EL (cell line): ENCODE data around the gene ARMC3.

Source experiments
- DNase-seq: peaks from one replicate; pipeline ENCODE4 v3.0.0-alpha.2; 2016

The ARMC3 gene

DNA sequence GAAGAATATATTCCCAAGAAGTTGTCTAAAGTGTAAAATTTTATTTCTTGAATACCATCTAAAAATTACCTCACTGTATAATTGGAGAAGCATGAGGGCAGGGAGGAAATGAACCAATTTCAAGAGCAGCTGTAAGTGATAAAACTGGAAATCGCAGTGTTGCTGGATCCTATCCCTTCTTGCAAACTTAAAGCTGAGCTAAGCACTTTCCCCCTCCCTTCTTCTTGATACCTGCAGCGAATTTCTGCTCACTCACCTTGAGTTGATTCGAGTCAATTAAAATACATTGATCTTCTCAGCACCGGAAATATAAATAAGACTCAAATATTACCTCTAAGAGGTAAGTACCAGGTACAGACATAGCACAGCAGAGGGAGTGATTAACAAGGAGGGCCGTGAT, 65.5 kb downstream of the ARMC3 start:
- no peak for DNase-seq

GRCh38 chr10:22997096-22997495, 69.2 kb downstream of the ARMC3 start:
- DNase-seq = peak; percentile 27

DNA sequence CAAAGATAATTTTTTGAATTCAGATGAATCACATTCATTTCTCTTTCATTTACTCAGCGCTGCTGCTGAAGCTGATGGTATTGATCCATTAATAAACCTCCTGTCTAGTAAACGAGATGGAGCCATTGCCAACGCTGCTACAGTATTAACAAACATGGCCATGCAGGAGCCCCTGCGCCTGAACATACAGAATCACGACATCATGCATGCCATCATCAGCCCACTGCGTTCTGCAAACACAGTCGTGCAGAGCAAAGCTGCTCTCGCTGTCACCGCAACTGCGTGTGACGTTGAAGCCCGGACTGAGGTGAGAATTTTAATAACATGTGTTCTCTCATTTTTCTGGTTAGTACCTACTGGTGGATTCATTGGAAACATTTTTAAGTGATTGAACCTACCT, 70.2 kb downstream of the ARMC3 start:
- no peak for DNase-seq

DNA sequence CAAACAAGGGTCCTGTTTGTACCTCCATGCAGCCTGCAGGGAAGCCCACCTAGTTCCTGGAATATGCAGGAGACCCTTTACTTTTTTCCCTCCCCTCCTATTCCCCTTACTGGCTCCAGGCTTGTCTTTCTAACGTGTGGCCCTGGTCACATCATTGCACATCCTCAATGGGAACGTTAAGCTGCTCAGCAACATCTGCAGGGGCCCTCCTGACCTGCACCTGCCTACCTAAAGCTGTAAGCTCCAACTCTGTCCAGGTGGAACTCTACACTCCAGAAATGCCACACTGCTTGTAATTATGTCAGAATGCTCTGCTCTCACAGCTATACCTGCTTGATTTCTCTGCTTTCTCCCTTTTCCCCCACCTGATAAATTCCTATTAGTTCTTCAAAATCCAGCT, 72.1 kb downstream of the ARMC3 start:
- DNase-seq = no peak

DNA sequence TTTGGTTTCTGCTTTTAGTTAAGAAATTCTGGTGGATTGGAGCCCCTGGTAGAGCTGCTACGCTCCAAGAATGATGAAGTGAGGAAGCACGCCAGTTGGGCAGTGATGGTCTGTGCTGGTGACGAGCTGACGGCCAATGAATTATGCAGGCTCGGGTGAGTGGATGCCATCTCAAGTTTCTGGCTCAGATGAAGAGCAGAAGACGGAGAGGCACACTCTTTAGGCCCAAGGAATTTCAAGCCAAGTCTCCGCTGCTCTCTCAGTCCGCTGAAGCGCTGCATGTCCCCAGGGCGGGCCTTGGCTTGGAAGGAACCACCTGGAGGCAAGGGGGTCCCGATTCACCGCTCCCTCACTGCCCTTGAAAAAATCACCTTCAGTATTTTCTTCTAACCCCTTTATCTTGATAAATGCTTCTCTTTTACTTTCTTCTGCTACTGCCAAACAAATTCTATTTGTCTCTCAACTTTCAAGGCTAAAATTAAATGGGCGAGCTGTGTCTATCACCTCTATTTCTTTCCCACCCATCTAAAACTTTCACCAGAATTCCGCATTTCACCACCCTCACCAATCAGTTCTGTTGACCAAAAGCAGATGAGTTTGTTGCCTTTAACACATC, 74.2 kb downstream of the ARMC3 start:
- no peak for DNase-seq

DNA sequence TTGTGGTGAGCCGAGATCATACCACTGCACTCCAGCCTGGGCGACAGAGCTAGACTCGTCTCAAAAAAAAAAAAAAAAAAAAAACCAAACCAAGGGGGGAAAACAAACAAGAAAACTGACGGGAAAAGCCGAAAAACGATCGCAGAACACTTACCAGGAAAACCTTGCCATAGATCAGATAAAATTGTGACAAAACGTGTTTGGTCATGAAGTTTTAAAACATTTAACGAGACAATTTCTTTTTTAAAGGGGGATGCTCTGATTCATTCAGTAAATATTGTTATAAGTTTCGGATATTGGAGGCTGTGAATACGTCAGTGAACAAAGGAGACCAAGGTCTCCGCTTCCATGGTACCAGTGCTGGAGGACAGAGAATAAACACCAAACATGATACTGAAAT, 77.3 kb downstream of the ARMC3 start:
- no peak for DNase-seq

- no peak for DNase-seq
Observed at GRCh38 chr10:23013581-23014335, 85.9 kb downstream of the ARMC3 start.

GRCh38 chr10:23015021-23015707, 87.3 kb downstream of the ARMC3 start:
- DNase-seq = no peak

GRCh38 chr10:23016636-23017035, 88.8 kb downstream of the ARMC3 start:
- DNase-seq = no peak

DNA sequence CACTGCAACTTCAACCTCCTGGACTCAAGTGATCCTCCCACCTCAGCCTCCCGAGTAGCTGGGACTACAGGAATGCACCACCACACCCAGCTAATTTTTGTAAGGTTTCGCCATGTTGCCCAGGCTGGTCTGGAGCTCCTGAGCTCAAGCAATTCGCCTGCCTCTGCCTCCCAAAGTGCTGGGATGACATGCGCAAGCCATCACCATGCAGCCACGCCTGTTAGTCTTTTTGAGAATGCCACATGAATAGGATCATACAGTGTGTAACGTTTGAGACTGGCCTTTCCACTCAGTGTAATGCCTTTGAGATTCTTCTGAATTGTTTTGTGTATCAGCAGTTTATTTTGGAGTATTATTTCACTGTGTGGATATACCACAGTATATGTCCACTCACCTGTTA, 91.8 kb downstream of the ARMC3 start:
- DNase-seq = no peak

GRCh38 chr10:23021430-23021829, 93.6 kb downstream of the ARMC3 start:
- DNase-seq = no peak

DNA sequence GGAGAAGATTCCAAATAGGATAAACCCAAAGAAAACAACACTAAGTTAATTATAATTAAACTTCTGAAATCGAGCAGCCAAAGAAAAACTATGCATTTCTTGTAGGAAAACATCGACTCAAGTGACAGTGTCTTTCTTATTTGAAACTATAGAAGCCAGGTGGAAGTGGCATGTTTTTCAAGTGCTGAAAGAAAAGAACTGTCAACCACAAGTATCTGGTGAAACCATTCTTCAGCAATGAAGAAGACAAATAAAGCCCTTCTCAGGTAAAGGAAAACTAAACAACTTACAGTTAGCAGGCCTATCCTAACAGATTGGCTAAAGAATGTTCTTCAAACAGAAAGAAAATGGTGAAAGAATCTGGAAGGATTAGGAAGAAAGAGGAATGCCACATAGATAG, 96.1 kb downstream of the ARMC3 start:
- DNase-seq = no peak

GRCh38 chr10:23031318-23031717, 103.5 kb downstream of the ARMC3 start:
- DNase-seq = no peak

GRCh38 chr10:23034790-23035189, 106.9 kb downstream of the ARMC3 start:
- DNase-seq = no peak

DNA sequence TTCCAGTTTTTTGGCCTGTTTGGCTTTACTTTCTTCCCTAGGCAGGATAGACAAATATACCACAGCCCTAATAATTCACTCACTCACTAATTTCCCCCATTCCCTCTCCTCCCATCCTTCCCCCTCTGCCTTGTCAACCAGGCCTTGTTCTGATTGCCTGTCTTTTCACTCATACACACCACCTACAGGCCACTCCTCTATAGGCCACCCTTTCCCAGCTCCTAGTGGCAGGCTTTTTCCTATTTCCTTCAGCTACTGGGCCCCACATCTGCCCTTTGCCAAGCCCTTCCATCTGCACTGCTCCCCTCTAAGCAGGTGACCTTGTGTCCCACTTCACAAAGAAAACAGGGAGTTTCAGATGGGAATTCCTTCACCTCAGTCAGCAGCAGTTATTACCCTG, 107.7 kb downstream of the ARMC3 start:
- DNase-seq = peak; percentile 2

- no peak for DNase-seq
Observed at GRCh38 chr10:23037152-23037551, 109.3 kb downstream of the ARMC3 start.

GRCh38 chr10:23037561-23037960, 109.7 kb downstream of the ARMC3 start:
- DNase-seq = no peak

DNA sequence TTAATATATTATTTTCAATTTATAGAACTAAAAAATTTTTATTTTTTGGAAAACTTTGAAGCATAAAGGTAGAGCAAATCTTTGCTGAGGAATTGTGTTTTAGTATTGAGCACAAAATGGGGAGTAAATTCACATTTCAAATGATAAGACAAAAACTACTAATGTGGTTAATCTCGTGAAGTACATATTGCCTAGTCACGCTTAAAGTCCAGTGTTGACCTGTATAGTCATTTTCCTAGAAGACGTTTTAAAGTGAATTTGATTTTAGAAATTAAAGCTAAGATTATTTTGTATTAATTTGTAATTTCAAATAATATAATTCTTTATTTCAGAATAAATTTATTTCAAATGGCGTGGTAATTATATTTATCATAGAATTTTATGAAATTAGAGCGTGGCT, 110.3 kb downstream of the ARMC3 start:
- no peak for DNase-seq

DNA sequence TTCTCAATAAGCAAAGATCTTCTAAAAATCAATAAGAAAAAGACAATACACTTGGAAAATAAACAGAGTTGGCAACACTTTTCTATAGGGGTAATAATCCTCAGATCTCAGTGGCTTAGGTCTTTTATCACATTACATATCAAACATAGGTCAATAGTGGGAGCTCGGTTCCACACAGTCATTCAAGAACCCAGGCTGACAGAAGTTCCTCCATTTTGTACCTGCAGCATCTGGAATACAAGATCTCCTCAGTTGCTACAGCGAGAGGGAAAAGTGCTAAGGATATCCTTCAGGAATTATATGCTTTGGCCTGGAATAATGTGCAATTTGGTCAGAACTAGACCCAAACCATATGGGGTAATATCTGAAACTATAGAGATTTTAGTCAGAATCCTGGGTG, 112.1 kb downstream of the ARMC3 start:
- no peak for DNase-seq

GRCh38 chr10:23046027-23046426, 118.2 kb downstream of the ARMC3 start:
- DNase-seq = no peak

DNA sequence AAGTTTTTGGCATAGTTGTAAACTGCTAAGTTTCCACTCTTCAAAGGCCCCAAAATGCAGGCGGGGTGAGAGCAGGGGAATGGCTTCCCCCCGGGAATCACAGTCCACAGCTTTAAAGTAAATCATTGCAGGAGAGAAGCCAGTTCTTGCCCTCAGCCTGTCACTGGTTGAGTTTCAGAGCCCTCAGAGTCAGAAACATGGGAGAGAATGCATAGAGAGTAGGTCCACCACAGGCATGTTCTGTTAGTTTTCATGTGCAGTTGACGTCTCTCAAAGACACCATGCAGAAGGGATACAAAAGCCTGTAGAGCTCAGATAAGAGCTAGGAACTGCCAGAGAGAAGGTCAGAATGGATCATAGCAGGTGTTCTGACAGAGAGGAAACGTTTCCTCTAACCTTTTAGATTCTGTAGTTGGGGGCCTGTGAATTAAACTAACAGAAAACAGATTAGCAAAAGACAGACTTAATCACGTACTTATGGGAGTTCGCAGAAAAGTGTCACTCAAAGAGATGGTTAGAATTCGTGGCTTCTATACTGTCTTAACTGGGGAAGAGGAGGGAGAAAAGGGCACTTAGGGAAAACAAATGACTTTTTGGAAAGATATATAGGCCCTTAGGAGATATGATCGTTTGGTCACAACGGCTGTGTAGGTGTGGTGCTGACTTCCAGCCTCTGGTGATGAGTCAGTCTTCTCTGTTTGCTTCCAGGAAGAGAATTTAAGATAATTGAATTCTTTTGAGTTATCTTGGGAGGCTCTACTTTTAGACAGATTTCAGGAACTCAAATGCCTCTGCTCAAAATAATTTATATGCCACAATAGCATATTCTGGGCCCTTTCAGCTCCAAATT, 119.6 kb downstream of the ARMC3 start:
- DNase-seq = no peak

GRCh38 chr10:23048191-23048590, 120.3 kb downstream of the ARMC3 start:
- DNase-seq = no peak

- no peak for DNase-seq
Observed at GRCh38 chr10:23051278-23051677, 123.4 kb downstream of the ARMC3 start.
